Skin of body (tissue), 2 donors: Measurements from ENCODE around the gene CDY2B. TPM values are rescaled to one million over a fixed set of nuclear protein-coding genes. Genes with fewer than 3 reads are reported as not detected.
"Not testable (repeated sequence)": the region's sequence is repeated elsewhere in the genome, so short reads cannot be mapped to it uniquely, and the experiment has no call there.

ENCODE experiments used
- DNase-seq: peaks from one replicate; lab custom pipeline; 2025; lab: John Stamatoyannopoulos, UW
- total RNA-seq: library from RNA; depleted of rRNA; stranded (reverse); fragments of >200 nt; gene quantifications from one replicate; pipeline ENCODE4 v1.2.3, GENCODE V29; 2014

Gene CDY2B
- not detected for total RNA-seq

- DNase-seq, result not testable (repeated sequence)
Measured at GRCh38 chrY:17880120-17880519, at the start of gene CDY2B. Gene CDY2B (minus strand): TSS chrY:17880220. CDS start chrY:17879892, 328 bp downstream.

GRCh38 chrY:17908009-17908408, 28.0 kb upstream of the CDY2B start:
- DNase-seq, result not testable (repeated sequence)

GRCh38 chrY:17907351-17907750, 27.3 kb upstream of the CDY2B start:
- not testable (repeated sequence) for DNase-seq

- not testable (repeated sequence) for DNase-seq
Measured at GRCh38 chrY:17881697-17882096, 1.7 kb upstream of the CDY2B start.

GRCh38 chrY:17876767-17877166, 3.3 kb downstream of the CDY2B start:
- not testable (repeated sequence) for DNase-seq

- not testable (repeated sequence) for DNase-seq
Measured at GRCh38 chrY:17875401-17875800, 4.6 kb downstream of the CDY2B start.

GRCh38 chrY:17871194-17871903, 8.7 kb downstream of the CDY2B start:
- DNase-seq, result not testable (repeated sequence)

- DNase-seq, result not testable (repeated sequence)
Measured at GRCh38 chrY:17870737-17871136, 9.3 kb downstream of the CDY2B start.

- DNase-seq, result not testable (repeated sequence)
Measured at GRCh38 chrY:17867850-17868249, 12.2 kb downstream of the CDY2B start.

- DNase-seq, result not testable (repeated sequence)
Measured at GRCh38 chrY:17860634-17861033, 19.4 kb downstream of the CDY2B start.

- DNase-seq, result not testable (repeated sequence)
Measured at GRCh38 chrY:17856963-17857848, 22.8 kb downstream of the CDY2B start.

GRCh38 chrY:17856508-17856907, 23.5 kb downstream of the CDY2B start:
- DNase-seq, result not testable (repeated sequence)

GRCh38 chrY:17849131-17849530, 30.9 kb downstream of the CDY2B start:
- not testable (repeated sequence) for DNase-seq

GRCh38 chrY:17832149-17832548, 47.9 kb downstream of the CDY2B start:
- not testable (repeated sequence) for DNase-seq

Other genes with a start within 250 kb of the CDY2B start
- not detected for gene CDY2A, start 145.6 kb upstream of the CDY2B start, total RNA-seq